SIG-M5 treated with dmso at 0.1 percent for 504 hours (cell line): ENCODE data around the gene ZNF622.
A peak's percentile ranks its signal among the peaks of the same experiment; 100 is the strongest.
"Not testable (repeated sequence)": the region's sequence is repeated elsewhere in the genome, so short reads cannot be mapped to it uniquely, and the experiment has no call there.

Source experiments
- DNase-seq: peaks from one replicate; lab custom pipeline; 2025; ENCODE audit not compliant: unreplicated experiment; lab: John Stamatoyannopoulos, UW

ZNF622 gene

DNA sequence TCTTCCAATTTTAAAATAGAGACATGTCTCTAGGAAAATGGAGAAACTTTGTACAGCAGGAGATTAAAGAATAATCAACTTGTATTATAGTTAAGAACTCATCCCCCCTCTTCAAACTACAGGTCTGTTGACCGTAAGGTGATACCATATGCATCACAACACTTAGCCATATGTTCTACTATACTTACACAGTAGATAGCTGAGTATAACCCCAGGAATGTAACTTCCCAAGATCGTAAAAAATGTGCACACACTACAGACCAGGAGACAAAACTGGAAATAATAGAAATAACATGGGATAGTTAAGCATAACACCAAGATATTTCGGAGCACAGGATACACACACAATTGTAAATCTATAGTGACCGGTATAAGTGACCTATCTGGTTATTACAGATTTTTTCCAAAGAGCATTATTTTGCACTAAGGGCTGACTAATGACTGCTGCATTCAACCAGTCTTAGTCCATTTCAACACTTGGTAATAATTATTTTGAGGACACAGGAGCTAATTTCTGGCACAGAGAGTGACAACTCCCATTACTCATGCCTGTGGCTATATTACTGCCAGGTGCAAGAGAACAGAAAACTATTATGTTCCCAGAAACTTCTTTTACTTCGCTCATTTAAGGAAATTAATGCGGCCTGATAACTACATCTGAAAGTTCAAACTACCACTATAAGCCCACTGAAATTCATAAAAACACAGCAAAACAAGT is 15.4 kb upstream of the ZNF622 start:
- no peak for DNase-seq

DNA sequence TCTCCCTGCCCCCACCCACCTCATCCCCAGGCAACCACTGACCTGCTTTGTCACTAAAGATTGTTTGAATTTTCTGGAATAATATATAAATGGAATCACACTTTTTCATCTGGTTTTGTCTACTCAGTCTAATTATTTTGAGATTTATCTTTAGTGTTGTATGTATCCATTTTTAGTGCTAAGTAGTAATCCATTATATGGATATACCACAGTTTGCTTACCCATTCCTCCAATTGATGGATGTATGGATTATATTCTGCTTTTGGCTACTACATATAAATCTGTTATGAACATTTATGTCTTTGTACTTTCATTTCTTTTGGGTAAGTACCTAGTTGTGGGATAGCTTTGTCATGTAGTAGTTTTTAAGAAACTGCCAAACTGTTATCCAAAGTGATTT is 14.5 kb upstream of the ZNF622 start:
- no peak for DNase-seq

DNA sequence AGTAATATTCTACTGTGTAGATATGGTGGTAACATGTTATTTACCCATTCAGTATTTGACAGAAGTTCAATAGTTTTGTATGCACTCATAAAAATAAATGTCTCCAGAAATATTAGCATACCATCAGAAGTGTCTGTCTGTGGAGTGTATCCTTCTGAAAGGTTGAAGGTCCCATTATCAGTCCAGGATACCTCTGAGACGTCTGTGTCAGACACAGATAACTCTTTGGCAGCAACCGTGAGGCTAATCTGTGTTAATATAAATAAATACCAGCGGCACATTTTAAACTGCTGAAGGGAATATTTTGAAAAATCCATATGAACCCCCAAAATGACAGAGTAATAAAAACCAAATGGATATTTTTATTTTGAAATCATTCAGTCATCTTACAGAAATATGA is 11.9 kb upstream of the ZNF622 start:
- no peak for DNase-seq

DNA sequence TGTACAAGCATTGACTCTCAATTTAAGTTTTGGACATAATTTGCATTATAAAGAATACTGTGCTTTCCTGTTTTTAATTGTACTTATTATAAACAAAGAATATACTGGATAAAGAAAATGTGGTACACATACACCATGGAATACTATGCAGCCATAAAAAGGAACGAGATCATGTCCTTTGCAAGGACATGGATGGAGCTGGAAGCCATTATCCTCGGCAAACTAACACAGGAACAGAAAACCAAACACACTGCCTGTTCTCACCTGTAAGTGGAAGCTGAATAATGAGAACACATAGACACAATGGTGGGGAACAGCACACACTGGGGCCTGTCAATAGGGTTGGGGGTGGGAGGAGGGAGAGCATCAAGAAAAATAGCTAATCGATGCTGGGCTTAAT is 10.8 kb upstream of the ZNF622 start:
- not testable (repeated sequence) for DNase-seq

DNA sequence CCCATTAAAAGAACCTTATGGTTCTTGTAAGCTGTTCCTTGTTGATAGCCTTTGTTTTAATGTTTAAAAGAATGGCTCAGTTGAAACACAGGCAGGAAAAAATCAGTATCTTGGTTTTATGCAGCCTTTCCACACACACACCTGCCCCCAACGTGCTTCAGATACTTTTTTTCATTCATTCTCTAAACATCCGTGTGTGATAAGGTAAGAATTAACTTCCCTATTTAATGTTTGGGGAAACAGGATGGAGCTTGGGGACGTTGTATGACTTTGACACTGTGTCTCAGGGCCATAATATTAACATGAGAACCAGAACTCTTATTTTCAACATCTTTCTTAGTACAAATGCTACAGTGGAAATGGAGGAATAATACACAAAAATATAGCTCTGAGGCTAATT is 5.8 kb upstream of the ZNF622 start:
- no peak for DNase-seq

DNA sequence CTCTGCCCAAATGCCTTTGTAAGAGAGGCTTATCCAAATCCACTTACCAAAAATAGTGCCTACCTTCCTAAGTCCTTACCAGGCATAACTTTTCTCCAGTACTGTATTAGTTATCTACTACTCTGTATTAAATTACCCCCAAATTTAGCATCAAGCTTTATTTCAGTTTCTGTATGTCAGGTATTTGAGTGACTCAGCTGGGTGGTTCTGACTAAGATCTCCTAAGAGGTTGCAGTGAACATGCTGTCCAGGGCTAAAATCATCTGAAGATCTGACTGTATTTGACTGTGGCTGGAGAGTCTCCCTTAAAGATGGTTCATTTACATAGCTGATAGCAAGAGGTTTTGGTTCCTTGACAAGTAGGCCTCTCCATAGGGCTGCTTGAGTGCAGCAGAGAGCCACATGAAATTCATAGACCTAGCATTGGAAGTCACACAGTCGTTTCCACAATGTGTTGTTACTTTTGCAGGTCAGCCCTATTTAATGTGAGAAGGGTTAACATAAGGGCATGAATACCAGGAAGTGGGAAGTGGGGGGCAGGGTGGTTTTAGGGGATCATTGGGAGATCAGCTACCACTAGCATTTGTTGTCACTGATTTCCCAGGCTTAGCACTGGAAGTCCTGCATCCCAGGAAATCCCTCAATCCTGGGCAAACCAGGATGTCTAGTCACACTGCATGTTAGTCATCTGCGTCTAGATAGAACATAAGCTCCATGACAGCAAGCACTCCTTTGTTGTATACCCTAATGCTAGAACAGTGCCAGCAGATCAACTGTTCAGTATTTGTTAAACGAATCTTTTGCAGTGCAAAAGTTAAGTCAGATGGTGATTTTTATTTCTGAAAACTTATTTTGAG is 2.0 kb upstream of the ZNF622 start:
- no peak for DNase-seq

DNA sequence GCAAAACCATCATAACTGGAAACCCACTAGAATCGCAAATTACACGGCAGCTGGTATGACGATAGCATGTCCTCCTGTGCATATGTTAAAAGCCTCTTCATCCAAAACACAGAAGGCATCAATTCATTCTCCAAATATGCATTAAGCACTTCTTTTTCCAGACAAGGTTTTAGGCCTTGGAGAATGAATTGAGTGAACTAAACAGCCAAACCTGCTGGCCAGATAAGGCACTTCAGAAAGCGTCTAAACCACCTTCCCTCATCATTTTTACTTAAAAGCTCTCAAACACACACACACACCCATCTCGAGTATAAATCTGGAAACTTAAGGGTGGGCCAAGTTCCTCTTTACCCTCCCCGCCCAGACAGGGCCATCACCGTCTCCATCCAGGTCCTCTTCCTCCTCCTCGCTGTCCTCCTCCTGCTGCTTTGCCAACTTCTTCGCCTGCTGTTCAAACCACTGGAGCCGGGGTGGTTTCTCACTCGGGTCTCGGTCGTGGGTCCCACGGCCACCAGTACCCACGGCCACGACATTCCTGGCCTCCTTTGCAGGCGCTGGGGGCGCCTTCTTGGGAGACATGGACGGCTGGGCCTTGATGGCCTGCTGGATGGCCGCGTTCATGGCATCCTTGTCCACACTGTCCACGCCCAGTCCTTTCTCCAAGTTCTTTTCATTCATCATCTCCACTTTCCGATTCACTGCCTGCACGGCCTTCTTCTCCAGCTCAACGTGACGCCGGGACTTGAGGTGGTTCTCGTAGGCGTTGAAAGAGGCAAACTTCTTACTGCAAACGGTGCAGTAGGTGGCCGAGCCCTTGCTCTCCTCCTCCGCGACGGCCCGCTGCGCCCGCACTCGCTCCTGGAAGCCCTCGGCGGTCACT is 696 bp downstream of the ZNF622 start:
- peak; percentile 52 for DNase-seq

DNA sequence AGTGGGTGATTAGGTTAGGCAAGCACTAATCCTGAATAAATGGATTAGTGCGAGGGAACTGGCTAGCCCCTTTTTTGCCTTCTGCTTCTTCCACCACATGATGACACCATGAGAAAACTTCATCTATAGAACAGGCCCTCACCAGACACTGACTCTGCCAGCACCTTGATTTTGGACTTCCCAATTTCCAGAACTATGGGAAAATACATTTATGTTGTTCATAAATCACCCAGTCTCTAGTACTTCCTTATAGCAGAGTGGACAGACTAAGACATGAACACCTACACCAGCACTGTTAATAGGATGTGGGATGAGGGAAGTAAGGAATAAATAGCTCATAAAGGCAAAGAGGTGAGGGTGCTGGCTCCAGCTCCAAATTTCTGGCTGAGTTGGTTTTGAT is 1.4 kb downstream of the ZNF622 start:
- DNase-seq: no peak

DNA sequence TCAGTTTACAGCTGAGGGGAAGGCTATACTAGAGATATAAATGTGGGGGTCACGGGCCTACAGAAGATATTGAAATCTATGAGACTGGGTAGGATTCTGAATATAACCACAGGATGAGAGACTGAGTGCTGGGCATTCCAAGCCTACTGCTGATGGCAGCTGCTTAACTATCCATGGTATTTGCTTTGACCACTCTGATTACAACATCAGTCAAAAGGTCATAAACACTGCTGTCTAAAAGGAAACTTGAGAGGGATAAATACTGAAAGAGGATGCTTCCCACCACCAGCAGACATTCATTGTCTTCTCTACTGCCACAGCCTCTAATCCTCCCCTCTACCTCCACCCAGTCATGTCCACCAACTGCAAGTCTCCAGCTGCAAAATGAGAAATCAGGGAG is 3.8 kb downstream of the ZNF622 start:
- DNase-seq: no peak

DNA sequence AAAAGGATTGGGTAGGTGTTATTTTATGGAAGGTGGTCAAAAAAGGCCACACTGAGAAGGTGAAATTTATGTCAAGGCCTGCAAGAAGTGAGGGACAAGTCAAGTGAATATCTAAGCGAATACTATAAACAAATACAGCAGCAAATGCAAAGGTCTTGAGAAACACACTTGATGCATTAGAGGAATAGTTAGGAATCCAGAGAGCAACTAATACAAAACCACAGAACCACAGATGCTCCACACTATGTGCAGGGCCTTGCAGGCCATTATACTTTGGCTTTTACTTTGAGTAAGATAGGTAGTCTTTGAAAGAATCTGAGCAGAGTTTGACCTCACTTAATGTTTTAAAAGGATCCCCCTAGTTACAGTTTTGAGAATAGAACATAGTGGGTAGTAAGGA is 4.6 kb downstream of the ZNF622 start:
- no peak for DNase-seq

DNA sequence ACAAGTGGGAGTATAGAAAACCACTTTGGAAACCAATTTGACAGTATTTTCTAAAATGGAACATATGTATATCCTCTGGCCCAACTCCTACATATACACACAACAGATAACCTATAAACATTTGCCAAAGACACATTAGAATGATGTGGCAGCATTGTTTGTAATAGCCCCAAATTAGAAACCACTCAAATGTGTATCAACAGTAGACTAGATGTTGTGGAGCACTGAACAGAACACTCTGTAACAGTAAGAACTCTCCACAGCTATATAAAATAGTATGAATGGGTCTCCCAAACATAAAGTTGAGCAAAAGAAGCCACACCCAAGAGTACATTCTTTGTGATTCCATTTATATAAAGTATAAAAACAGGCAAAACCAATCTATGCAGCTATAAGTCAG is 6.1 kb downstream of the ZNF622 start:
- no peak for DNase-seq

DNA sequence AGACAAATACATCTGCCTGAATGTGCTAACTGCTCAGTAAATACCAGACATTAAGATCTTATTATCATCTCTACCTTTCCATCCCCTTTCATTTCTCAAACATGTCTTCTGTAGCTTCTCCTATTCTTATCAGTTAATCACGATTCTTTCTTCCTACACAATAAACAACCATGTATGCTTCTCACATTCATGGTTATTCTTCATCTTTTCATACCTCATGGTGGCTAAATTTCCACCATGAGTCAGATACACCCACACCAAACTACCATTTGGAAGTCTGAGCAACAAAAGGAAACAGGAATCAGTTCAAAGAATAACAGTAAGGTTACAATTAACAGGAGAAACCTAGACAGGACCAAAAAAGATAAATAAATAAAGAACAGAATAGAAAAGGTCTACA is 7.7 kb downstream of the ZNF622 start:
- DNase-seq: no peak

DNA sequence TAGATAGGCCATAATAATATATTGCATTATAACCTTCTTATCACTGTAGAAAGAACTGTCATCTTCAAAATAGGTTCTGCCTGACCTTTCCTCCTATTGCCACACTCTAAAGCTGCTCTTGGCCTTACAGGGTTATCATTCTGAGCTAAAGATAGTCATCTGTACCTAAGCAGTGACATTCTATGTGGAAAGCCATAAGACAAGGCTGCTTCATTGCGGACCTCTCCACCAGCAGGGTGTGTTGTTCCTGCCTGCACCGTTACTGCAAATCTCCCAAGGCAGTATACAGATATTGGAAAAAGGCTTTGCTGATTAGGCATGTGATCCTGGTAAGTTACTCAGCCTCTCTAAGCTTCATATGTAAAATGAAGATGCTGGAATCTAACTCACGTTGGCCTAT is 8.1 kb downstream of the ZNF622 start:
- DNase-seq: no peak

DNA sequence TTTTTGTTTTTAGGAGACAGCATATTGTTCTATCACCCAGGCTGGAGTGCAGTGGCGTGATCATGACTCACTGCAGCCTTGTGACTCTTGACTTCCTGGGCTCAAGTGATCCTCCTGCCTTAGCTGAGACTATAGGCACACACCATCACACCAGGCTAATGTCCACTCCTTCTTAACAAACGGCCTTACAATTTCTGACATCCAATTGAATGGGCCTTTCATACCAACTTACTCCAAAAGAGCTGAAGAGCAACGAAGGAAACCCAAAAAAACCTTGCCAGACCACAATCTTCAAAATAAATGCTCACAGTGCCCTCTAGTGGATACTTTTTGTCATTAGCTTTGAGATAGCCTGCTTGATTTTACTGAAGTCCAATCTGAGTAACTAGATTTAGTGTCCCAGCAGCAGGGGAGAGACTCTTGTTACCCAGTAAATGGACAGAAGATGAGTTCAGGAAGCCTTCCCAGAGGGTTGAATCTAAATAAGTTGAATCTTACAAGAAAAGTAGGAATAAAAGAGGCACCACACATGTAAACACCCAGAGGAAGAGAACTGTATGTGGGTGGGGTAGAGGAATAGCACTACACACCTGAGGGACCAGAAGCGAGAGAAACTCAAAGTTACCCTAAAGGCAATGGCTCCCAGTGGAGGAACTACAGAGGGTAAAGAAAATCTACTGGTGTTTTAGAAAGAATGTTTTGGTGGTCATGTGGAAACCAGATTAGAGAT is 9.3 kb downstream of the ZNF622 start:
- peak; percentile 66 for DNase-seq

DNA sequence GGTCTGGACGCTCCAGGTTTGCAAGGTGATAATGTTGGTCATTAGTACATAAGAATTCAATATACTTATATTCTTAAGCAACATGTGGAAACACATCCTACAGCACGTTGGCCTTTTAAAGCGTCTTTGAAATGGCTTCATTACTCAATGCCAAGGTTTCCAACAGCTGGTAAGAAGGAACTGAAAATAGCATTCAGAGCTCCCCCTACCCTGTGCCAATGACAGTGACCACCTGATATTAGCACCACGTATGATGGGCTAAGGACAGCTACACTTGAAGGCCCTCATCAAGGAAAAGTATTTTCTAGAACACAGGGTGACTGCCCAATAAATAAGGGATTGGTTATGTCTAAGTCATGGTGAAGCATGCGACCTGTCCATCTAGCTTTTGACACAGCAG is 9.9 kb downstream of the ZNF622 start:
- DNase-seq: peak; percentile 46

DNA sequence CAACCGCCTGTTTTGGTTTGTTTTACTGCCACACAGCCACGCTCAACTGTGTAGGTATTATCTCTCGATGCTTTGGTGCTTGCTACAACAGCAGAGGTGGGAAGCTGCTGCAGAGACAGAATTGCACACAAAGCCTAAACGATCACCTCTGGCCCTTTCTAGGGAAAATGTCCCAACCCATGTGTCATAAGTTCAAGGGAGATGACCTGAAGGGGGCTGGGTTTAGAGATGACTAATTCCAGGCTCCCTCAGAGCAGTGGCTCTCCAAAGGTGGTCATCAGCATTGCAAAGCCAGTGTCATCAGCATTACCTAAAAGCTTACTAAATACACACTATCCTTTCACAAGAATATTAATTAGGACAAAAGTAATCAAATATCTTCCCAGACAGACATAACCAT is 10.9 kb downstream of the ZNF622 start:
- no peak for DNase-seq

DNA sequence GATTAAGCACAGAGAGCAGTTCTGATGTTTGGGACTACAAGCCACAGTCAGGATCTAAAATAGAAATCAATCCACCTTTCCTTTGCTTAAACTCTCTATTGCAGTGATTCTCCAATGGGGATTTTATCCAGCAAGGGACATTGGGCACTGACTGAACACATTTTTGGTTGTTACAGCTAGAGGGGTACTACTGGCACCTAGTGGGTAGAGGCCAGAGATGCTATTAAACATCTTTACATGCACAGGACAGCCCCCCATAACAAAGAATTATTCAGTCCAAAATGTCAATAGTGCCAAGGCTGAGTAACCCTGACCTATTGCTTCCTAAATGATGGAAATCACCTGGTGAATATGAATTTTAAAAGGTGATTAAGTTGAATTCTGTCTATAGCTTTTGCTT is 12.0 kb downstream of the ZNF622 start:
- DNase-seq: no peak

DNA sequence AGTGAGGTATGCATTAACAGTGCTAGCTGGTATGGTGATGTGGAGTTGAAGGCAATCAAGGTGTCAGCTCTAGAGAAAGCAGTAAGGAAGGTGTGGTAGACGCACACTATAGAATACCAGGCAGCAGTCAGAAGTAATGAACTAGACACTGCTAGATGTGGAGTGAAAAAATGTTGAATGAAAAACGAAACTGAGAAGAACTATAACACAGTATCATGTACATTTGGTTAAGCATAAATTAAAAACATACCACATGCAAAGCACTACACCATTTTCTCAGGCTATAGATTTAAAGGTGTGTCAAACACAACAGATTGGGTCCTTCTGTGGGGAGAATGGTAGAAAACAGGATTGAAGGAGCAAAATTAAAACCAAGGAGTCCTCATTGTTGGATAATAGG is 15.4 kb downstream of the ZNF622 start:
- no peak for DNase-seq

DNA sequence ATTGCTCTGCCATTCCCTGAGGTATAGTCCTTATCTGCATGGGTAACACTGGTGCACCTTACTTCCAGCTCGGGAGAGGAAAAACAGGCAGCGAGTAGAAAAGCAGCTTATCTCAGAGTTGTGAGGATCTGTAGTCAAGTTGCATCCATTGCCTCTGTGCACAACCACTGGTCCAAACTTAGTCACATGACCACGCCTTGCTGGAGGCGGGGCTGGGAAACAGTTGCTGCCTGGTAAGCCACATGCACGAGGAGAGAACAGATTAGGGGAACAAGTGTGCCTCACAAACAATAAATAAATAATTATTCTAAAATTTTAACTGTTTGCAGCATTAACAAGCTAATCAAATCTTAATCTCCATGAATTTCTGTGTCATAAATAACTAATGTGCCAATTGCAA is 18.6 kb downstream of the ZNF622 start:
- DNase-seq: no peak

DNA sequence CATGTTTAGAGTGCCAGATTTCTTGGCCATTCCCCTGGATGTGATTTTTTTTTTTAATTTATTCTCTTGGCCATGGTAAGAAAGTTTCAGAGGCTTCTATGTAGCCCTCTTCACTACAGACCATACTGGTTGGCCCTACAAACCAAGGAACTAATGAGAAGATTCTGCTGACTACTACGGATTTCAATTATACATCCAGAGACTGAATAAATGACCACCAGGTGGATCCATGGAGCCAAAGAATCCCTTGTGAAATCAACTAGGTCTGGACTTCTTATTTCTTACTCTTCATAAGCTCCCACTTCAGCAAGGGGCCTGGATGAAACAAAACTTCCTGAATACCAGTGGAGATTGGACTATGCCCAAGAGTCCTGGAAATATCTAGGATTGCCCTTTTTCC is 27.6 kb downstream of the ZNF622 start:
- DNase-seq: peak; percentile 21
